Hematopoietic multipotent progenitor cell treated with erythropoietin and hydrocortisone succinate and interleukin-3 and kit ligand, for 17 days (in vitro differentiated cells): Measurements from ENCODE around the gene PLPP4.

Experiments
- DNase-seq: peaks from one replicate; pipeline ENCODE4 v3.0.0-alpha.2; 2015; ENCODE audit warnings: low spot score

The PLPP4 gene

DNA sequence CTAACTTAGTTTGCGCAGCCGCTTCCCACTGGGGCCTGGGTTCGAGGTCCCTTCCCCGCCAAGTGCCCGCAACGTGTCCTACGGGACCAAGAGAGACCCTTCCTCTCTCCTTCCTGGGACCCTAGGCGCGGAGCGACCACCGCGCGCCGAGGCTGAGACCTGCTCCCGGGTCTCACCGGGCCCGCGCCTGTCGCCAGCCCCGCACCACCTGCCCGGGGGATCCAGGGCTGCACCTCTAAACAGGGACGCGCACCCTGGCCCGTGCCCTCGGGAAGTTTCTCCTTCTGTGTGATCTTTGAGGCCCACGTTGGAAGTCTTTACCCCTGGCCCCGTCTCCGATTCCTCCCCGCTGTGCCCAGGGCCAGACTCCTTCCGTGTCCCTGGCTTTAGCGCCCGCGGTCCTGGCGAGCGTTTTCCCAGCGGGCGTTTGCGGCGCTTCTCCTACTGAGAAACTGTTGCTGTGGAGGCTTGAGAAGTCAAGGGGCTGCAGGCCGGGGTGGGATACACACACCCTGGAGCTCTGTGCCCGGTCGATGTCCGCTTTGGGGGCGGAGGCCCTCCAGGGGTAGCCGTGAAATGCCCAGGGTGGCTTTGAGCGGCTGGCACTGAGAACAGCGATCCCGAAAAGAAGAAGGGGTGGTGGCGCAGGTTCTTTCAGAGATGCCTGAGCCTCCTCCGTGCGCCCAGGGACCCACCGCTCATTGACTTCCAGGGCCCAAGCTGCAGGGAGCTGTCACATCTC lies 575 bp downstream of the PLPP4 start:
- DNase-seq = no peak

DNA sequence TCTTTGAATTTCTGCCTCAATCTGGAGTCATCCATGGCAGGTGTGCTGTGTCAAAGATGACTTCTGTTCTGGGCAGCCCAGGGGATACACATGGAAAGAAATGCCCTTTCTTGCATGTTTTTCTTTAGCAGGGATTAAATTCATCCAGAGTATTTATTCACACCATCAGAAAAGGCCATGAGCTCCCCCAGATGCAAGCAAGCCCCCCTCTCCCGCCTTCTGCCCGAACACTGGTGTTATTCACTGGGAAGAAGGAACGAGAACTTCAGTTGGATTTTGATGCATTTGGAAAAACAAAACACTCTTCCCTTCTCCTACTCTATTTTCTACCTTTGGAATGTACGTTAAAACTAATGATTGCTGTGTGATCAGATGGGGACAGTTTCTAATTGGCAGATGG lies 1.4 kb downstream of the PLPP4 start:
- no peak for DNase-seq

DNA sequence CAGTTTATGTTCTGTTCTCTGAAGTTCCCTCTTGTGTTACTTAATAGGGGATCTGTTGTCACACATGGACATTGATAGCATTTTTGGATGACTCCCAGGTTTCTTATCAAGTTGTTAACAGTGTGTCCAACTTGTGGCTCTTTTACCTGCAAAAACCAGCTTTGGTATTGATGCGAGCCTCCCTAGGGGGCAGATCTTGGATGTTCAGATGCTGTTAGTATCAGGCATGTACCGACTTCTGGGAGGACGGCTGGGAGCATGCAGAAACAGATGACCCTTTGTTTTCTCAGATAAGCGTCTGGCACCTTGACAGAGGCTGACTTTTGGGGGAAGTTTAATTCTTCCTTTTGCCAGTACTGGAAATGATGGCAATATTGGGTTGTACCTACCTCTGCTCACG lies 2.2 kb downstream of the PLPP4 start:
- no peak for DNase-seq

DNA sequence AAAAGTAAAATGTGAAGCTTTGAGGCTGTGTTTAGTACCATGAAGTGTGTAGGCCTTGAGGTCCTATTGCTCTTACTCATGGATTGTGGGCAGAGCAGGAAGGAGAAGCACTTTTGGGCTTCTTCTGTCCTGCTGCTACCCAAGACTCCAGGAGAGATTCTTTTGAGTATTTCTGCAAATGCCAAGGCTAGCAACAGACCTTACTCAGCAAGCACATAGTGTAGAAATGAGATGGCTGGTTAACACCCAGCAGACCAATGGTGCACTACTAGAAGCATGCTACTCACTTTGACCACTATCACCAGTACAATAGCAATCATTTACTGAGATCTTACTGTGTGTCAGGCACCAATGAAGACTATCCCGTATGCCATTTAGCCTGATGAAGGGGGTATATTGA lies 3.2 kb downstream of the PLPP4 start:
- no peak for DNase-seq

GRCh38 chr10:120460776-120461175 lies 3.7 kb downstream of the PLPP4 start:
- no peak for DNase-seq

- DNase-seq = no peak
Observed at GRCh38 chr10:120462018-120462682, 5.1 kb downstream of the PLPP4 start.

DNA sequence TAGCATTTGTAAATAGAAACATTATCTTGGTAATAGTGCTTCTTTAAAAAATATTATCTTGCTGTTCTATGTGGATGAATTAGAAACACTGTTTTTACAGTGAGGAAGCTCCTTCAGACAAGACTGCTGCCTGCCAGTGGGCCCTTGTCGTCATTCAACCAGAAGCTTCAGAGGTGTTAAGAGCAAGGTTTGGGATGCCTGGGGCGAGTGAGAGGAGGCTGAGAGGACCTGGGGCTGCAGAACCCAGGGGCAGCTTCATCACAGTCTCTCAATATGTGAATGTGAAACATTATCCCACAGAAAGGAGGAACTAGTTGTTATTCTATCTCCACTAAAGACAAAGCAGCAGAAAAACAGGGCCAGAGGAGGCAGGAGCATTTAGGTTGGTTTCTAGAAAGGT lies 8.1 kb downstream of the PLPP4 start:
- no peak for DNase-seq

DNA sequence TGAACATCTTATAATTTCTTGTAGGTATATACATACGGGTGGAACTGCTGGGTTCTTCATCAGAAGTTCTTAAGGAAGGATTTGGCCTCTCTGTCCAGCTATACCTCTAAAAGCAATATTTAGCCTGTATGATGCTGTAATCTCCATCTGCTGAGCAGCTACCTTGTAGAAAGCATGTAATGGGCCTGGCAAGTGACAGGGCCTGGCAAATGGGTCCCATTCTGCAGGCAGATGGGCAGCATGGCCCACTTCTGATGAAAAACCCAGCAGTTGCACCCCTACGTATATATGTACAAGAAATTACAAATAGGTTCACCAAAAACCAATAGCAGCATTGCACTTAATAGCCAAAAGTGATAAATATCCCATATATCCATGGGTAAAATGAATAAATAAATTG lies 9.0 kb downstream of the PLPP4 start:
- DNase-seq = no peak

GRCh38 chr10:120473593-120473992 lies 16.6 kb downstream of the PLPP4 start:
- DNase-seq = no peak

DNA sequence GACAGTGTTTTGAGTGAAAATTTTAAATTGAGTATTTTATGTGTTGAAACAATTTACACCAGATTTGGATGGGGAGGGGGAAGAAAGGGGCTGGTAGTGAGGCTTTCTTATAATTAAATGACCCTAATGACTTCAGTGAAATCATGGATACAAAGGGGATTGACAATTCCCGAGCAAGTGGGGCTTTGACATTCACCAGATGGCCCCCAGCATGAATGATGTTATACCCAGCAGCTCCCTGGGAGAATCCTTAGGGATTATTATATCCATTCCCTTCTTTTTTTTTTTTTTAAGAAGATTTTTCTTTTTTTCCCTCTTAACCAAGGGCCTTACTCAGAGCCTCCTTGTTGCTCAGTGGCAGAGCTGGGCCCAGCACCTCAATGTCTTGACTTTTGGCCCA lies 17.9 kb downstream of the PLPP4 start:
- DNase-seq = no peak

DNA sequence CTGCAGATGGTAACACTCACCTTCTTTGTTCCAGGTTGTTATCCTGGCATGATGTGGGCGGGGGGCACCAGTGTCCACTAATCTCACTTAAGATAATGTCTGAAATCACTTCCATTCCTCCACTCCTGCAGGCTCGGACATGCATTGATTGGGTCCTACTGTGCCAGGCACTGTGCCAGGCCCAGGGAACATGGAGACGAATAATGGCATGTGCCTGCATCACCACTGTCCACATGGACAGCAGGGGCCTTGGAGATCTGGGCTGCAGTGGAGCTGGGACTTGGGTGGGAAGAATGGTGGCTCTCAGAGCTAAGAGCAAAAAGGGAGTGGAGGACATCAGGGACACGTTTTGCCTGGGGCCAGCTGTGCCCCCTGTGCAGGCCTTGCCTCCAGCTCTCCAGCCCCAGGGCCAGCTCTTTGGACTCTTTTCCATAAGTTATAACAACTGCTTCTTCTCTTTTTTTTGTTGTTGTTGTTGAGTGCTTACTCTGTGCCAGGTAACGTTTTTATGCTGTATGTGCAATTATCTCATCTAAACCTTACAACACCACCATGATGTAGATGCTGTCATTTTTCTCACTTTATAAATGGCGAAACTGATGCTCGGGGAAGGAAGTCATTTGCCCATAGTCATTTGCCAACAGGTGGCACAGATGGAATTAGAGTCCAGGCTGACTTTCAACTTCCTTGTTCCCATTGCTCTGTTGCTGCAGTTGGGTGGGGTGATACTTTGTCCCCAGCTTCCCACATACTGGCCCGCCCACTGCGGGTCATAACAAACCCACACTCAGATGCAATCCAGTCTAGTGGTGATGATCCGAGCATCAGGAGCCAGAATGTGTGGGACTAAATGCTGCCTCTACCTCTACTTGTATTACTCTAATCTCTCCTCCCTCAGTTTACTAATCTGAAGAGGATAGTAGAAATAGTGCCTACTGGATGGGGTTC lies 19.1 kb downstream of the PLPP4 start:
- no peak for DNase-seq

DNA sequence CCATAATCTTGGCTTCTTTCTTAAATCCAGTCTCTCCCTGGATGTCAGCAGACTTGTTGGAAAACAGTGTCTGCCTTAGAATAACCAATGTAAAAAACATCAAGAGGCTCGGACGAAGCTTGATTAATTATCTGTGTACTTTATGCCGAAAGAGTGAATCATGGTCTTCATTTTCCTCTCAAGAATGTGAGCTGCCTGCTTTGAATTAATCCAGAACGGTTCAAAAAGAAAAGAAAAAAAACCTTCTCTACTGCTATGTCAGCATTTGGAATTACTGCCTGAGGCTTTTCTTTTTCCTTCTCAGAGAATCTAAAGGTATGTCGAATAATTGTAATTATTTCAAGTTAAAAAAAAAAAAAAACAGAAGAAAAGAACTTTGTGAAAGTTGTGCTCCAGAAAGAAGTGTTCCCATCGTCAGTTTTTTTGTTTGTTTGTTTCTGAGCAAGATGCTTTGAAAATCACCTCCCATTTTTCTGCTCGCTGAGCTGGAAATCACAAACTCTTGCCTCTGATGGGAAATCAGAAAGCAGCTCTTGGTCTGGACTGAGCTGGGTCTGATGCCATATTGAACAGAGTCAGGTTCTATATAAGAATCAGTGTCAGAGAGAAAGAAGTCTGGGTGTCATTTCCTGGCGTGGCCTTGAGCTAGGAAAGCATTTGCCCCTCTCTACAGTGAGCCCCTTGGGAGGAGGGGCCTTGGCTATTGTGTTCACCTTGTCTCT lies 20.2 kb downstream of the PLPP4 start:
- DNase-seq = no peak

DNA sequence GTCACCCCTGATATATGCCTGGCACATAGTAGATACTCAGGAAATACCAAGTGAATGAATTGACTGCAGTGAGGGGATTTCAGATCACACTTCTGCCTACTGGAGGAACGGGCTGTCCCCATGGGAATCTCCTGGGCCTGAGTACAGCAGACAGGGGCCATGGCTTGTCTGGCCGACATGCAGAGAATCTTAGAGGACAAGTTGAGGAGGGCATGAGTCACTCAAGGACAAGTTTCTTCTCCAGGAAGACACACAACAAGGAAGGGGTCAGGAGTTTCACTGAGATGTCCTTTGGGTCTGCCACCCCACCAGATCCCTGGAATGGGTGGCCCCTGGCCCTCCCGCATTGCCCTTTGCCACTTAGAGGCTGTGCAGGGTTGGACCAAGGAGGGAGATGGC lies 20.7 kb downstream of the PLPP4 start:
- DNase-seq = no peak

DNA sequence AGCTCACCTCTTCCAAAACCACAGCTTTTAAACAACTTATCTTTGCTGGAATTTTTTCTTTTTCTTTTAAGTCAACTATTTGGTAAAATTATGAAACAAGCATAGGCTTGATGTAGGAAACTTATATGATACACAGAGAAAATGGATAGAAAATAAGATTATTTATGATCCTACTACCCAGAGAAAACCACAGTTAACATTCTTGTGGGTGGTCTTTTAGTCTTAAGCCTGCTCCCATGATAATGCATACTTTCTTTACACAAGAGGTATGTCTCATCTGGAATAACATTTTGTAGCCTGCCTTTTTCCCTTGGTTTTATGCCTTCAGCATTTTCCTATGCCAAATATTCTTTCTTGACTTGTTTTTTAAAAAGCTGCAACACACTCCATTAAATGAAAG lies 21.4 kb downstream of the PLPP4 start:
- no peak for DNase-seq

DNA sequence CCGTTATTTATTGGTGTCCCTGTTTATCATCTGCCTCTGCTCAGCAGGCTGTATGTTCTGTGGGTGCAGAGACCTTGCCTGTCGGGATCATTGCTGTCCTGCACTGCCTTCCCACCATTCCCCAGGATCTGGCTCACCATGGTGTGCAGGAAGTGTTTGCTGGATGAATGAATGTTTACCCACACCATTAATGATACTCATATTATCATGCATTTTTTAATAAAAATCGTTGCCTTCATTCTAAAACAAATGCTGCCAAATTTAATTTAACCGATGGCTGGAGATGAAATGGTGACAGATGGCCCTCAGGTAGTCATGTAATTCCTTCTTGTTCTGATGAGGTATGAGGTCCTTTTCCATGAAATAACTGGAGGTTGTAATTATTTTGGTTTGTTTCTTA lies 22.5 kb downstream of the PLPP4 start:
- no peak for DNase-seq

- no peak for DNase-seq
Observed at GRCh38 chr10:120480065-120480600, 23.1 kb downstream of the PLPP4 start.

DNA sequence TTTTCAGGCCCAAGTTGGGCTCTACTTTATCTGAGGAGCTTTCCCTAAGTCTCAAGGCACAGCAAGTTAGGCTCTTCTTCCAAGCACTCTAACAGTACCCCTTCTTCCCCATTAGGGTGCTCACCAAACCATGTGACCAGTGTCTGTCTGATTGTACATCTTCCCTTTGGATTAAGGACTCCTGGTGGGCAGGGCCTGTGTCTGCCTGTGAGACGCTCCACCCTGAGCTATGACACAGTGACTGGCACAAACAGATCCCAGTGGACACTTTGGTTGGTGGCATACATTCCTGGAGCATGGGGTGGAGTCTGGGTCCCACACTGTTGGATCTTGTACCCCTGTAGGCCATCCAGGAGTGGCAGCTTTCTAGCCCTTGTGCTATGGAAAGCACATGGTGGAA lies 23.8 kb downstream of the PLPP4 start:
- DNase-seq = no peak

GRCh38 chr10:120483006-120483405 lies 26.0 kb downstream of the PLPP4 start:
- DNase-seq = no peak

DNA sequence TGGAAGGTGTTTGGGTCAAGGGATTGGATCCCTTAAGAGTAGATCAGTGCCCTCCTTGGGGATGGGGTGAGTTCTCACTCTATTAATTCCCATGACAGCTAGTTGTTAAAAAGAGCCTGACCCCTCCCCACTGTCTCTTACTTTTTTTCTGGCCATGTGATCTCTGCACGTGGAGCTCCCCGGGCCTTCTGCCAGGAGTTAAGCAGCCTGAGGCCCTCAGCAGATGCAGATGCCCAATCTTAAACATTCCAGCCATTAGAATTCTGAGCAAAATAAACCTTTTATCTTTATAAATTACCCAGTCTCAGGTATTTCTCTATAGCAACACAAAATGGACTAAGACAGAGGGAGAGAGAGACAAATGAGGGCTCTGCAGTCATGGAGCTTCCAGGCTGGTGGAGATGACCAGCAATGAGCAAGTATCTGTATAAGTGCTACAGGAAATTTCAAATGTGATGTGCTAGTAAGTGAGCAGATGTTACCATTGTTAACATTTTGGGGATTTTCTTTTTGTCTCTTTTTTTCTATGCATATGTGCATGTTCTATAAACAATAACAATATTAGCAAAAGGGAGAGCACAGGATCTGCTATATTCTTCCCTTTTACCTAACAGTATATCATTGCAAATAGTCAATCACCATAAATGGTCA lies 26.7 kb downstream of the PLPP4 start:
- no peak for DNase-seq

- DNase-seq = no peak
Observed at GRCh38 chr10:120485946-120486345, 28.9 kb downstream of the PLPP4 start.

DNA sequence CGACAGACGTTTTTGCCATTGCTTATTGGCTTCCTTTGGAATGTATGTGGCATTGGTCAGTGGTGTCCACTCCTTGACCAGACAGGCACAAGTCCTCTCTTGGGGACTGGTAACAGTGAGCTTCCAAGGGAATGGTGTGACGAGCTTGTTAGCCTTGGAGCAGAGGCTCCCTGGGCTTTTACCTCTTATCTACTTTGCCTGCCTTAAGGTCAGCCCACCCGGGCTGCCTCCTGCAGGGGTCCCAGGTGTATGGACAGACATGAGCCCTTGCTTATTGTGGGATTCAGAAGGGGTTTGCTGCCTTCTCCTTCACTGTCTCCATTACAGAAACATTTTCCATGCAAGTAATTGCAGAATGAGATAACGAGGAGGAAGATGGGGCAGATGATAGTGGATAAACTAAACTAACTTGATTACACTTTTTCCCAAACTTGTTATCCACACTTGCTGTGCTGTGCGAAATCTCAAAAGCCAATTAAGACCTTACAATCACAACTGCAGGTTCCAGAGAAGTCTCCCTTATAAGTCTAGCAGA lies 29.7 kb downstream of the PLPP4 start:
- no peak for DNase-seq
